Heart left ventricle (tissue), 13 donors: ENCODE data around the gene SIL1.

Experiments used
- POLR2A ChIP-seq, 2 donors: fragments of 450-650 bp; IDR thresholded peaks; one replicate each; pipeline ENCODE4 v1.6.1; 2017; ENCODE audit warnings: antibody characterized with exemption in 2 of 2, mild to moderate bottlenecking in 2 of 2, moderate library complexity in 2 of 2
- TF ChIP-seq, protein P1 (sequence below), 12 donors: fragments of 200-600 bp; sonication (generic) in 4 of 12; IDR thresholded peaks; one replicate each; pipeline versions ENCODE4 v1.5.0 to v1.8.0; 2018 to 2022; ENCODE audit warnings: antibody characterized with exemption in 12 of 12, mild to moderate bottlenecking in 5 of 12
- donor health status: ischemic (EF 13 %, LVEDD 7.1; RV severe dilation, severe dysfunction).
- donor health status: DM: no; HTN: yes; CAD: no.
- donor health status: DM: no; HTN: no; CAD: no.
- donor health status: ischemic (EF 25% LVEDD 6.9; RV normal size, moderate dysfunction).
- donor health status: ischemic (EF 25% LVEDD 5.7; RV mildly dilated, moderate dysfunction).
- donor health status: ischemic (EF 35%, LVEDD 5.7; RV mildly dilated, moderate dysfunction).
- donor health status: nonischemic (EF 11% LVEDD 7.7; RV severe dilation, severe dysfunction).
- donor health status: DM: yes; HTN: yes; CAD: no.
- donor health status: PGD.
- donor health status: ischemic (EF 29% LVEDD 5.4; RV normal size, mild dysfunction).
- donor health status: nonischemic (EF 23%, LVEDD 6.1; RV moderate dilation, normal function).

- TF ChIP-seq, protein P1, sequence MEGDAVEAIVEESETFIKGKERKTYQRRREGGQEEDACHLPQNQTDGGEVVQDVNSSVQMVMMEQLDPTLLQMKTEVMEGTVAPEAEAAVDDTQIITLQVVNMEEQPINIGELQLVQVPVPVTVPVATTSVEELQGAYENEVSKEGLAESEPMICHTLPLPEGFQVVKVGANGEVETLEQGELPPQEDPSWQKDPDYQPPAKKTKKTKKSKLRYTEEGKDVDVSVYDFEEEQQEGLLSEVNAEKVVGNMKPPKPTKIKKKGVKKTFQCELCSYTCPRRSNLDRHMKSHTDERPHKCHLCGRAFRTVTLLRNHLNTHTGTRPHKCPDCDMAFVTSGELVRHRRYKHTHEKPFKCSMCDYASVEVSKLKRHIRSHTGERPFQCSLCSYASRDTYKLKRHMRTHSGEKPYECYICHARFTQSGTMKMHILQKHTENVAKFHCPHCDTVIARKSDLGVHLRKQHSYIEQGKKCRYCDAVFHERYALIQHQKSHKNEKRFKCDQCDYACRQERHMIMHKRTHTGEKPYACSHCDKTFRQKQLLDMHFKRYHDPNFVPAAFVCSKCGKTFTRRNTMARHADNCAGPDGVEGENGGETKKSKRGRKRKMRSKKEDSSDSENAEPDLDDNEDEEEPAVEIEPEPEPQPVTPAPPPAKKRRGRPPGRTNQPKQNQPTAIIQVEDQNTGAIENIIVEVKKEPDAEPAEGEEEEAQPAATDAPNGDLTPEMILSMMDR (IDR thresholded peaks at IDR 0.05): no peak
- no peak for TF ChIP-seq POLR2A (IDR thresholded peaks at IDR 0.05)
Measured at GRCh38 chr5:139133282-139133681, 64.9 kb downstream of the SIL1 start.
